ENCODE measurements around the gene PLB1. TPM values are rescaled to one million over a fixed set of nuclear protein-coding genes. Genes with fewer than 3 reads are reported as not detected.
A peak's percentile ranks its signal among the peaks of the same experiment; 100 is the strongest.

PLB1 gene
- total and polyA plus RNA-seq, 2 experiments from 2014 or later, result 19.2 to 19.7 TPM

DNA sequence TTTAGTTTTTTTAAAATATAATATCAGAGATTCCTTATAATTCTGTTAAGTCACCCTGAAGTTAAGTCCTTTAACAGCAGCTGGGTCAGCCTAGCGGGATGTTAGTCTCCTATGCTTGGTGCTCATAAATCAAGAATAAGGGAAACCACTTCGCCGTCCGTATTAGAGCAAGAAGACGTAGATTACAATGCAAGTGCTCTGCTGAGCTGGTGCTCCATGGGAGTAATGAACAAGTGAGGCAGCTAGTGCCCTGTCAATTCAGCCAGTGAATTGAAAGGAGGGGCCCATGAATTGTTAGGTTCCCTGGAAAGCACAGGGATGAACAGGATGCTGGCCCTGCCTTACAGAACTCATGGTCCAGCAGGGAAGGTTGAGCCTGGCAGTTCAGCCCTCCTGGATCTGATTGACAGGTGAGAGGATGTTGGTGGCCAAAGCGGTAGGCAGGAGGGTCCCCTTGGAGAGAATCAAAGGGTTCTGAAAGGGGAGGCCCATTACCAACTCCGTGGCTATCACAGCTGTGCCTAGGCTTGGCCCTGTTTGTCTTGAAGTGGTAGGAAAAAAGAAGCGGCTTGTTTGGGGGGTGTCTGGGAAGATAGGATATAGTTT, 30.8 kb downstream of the PLB1 start:
- H4K20me1 ChIP-seq (ENCODE audit: insufficient read depth, poor library complexity, severe bottlenecking), result no peaks in the 10 kb centered on the region
- no peaks in the 10 kb centered on the region for H3K9me2 ChIP-seq (replicated peaks; ENCODE audit: insufficient read depth)
- no peak overlapping the region for H3K4me2 ChIP-seq
- no peaks in the 10 kb centered on the region for H3K79me2 ChIP-seq
- DNase-seq (ENCODE audit: low spot score), result no peak
- no peaks in the 10 kb centered on the region for H3K36me3 ChIP-seq (replicated peaks; ENCODE audit: insufficient read depth, low read depth)
- TF ChIP-seq EZH2 (IDR thresholded peaks at IDR 0.05; ENCODE audit: borderline replicate concordance) (no peak), EZH2phosphoT487 (IDR thresholded peaks at IDR 0.05; ENCODE audit: low read depth, severe bottlenecking, unreplicated experiment) (no peak)
- TF ChIP-seq, protein P1, sequence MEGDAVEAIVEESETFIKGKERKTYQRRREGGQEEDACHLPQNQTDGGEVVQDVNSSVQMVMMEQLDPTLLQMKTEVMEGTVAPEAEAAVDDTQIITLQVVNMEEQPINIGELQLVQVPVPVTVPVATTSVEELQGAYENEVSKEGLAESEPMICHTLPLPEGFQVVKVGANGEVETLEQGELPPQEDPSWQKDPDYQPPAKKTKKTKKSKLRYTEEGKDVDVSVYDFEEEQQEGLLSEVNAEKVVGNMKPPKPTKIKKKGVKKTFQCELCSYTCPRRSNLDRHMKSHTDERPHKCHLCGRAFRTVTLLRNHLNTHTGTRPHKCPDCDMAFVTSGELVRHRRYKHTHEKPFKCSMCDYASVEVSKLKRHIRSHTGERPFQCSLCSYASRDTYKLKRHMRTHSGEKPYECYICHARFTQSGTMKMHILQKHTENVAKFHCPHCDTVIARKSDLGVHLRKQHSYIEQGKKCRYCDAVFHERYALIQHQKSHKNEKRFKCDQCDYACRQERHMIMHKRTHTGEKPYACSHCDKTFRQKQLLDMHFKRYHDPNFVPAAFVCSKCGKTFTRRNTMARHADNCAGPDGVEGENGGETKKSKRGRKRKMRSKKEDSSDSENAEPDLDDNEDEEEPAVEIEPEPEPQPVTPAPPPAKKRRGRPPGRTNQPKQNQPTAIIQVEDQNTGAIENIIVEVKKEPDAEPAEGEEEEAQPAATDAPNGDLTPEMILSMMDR (IDR thresholded peaks at IDR 0.05; ENCODE audit: poor library complexity), result no peak
- H2AFZ ChIP-seq, result no peak overlapping the region
- 91% methylated on average over 8 of the region's 8 CpGs for whole genome bisulfite sequencing (ENCODE audit: low lambda C conversion rate, missing lambda C conversion rate)
- peaks cover 10% of the 10 kb centered on the region for H3K4me1 ChIP-seq (ENCODE audit: insufficient read depth)
- H3K9me3 ChIP-seq (ENCODE audit: low read depth), result no peaks in the 10 kb centered on the region
- no peak overlapping the region for H3K27ac ChIP-seq
- no peaks in the 10 kb centered on the region for H3K27me3 ChIP-seq
- no peak overlapping the region for H3K4me3 ChIP-seq

DNA sequence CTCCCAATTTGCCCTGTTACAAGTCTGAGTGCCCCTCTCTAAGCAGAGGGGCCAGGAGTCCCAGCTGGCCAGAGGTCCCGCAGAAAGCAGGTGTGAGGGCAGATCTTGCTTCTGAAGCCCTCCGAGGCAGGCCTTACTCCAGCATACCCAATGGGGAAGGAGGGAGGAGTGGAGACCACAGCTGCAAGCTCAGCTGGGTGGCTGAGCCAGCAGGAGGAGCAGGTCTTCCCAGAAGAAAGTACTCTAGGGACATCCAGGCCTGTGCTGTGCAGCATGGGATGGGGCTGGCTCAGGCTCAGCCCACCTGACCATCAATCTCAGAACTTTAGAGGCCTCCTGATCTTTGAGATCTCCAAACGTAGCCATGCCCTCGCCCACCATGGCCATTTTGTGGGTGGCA, 31.3 kb downstream of the PLB1 start:
- H3K9me2 ChIP-seq (replicated peaks; ENCODE audit: insufficient read depth), result no peaks in the 10 kb centered on the region
- H3K4me3 ChIP-seq, result no peak overlapping the region
- H3K27ac ChIP-seq, result no peak overlapping the region
- peaks cover 10% of the 10 kb centered on the region for H3K4me1 ChIP-seq (ENCODE audit: insufficient read depth)
- no peaks in the 10 kb centered on the region for H3K36me3 ChIP-seq (replicated peaks; ENCODE audit: insufficient read depth, low read depth)
- no peaks in the 10 kb centered on the region for H3K9me3 ChIP-seq (ENCODE audit: low read depth)
- H4K20me1 ChIP-seq (ENCODE audit: insufficient read depth, poor library complexity, severe bottlenecking), result no peaks in the 10 kb centered on the region
- WGBS (ENCODE audit: low lambda C conversion rate, missing lambda C conversion rate), result 88% methylated on average over 4 of the region's 4 CpGs
- H3K79me2 ChIP-seq, result no peaks in the 10 kb centered on the region
- no peak overlapping the region for H3K4me2 ChIP-seq
- H3K27me3 ChIP-seq, result no peaks in the 10 kb centered on the region
- TF ChIP-seq EZH2 (IDR thresholded peaks at IDR 0.05; ENCODE audit: borderline replicate concordance) (no peak), EZH2phosphoT487 (IDR thresholded peaks at IDR 0.05; ENCODE audit: low read depth, severe bottlenecking, unreplicated experiment) (no peak)
- TF ChIP-seq, protein P1 (IDR thresholded peaks at IDR 0.05; ENCODE audit: poor library complexity), result no peak
- no peak for DNase-seq (ENCODE audit: low spot score)
- no peak overlapping the region for H2AFZ ChIP-seq

DNA sequence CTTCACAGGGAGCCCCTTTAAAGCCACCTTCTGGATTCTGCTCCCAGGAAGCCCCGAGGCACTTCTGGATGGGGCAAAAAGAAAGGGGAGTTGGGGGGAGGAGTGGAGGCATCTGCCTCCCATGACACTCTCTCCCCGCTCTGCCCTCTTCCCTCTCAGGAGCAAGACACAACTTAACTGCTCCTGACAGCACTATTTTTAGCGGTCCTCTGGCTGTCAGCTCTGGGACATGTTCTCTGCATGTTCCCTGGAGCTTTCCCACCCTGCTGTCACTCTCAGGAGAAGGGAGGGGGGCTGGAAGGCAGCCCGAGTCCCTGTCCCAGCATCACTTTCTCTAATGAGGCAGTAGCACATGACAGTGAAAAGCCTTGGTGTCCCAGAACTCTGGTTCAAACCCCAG, 32.3 kb downstream of the PLB1 start:
- H3K27me3 ChIP-seq, result no peaks in the 10 kb centered on the region
- H3K4me1 ChIP-seq (ENCODE audit: insufficient read depth), result peaks cover 10% of the 10 kb centered on the region
- H3K4me2 ChIP-seq, result no peak overlapping the region
- H3K36me3 ChIP-seq (replicated peaks; ENCODE audit: insufficient read depth, low read depth), result no peaks in the 10 kb centered on the region
- H3K79me2 ChIP-seq, result no peaks in the 10 kb centered on the region
- no peaks in the 10 kb centered on the region for H4K20me1 ChIP-seq (ENCODE audit: insufficient read depth, poor library complexity, severe bottlenecking)
- no peak overlapping the region for H3K4me3 ChIP-seq
- no peak for DNase-seq (ENCODE audit: low spot score)
- 60% methylated on average over 4 of the region's 4 CpGs for WGBS (ENCODE audit: low lambda C conversion rate, missing lambda C conversion rate)
- H3K9me2 ChIP-seq (replicated peaks; ENCODE audit: insufficient read depth), result no peaks in the 10 kb centered on the region
- peak overlapping the region; percentile 27 for H3K27ac ChIP-seq
- H3K9me3 ChIP-seq (ENCODE audit: low read depth), result no peaks in the 10 kb centered on the region
- no peak overlapping the region for H2AFZ ChIP-seq
- TF ChIP-seq EZH2phosphoT487 (IDR thresholded peaks at IDR 0.05; ENCODE audit: low read depth, severe bottlenecking, unreplicated experiment) (no peak), EZH2 (IDR thresholded peaks at IDR 0.05; ENCODE audit: borderline replicate concordance) (no peak)
- TF ChIP-seq, protein P1 (IDR thresholded peaks at IDR 0.05; ENCODE audit: poor library complexity), result no peak
